Measurements from ENCODE around the gene RTP4. TPM values are rescaled to one million over a fixed set of nuclear protein-coding genes. Genes with fewer than 3 reads are reported as not detected.

The RTP4 gene
- total RNA-seq, 2 experiments from 2014 or later, result 12.9 to 14.8 TPM

GRCh38 chr3:187340578-187340977, 27.6 kb upstream of the RTP4 start:
- peaks cover 10% of the 10 kb centered on the region for H3K27me3 Mint-ChIP-seq (ENCODE audit: low read depth)
- no peak overlapping the region for H3K4me3 Mint-ChIP-seq
- no peaks in the 10 kb centered on the region for H3K36me3 Mint-ChIP-seq (ENCODE audit: low read depth)
- CTCF ChIA-PET, result no interaction called here
- H3K27ac Mint-ChIP-seq, result no peak overlapping the region
- ATAC-seq (no peak), DNase-seq (no peak)
- H3K9me3 Mint-ChIP-seq (ENCODE audit: insufficient read depth), result no peaks in the 10 kb centered on the region
- POLR2A ChIA-PET, result no interaction called here
- H3K4me1 Mint-ChIP-seq (ENCODE audit: low read depth), result no peaks in the 10 kb centered on the region

- Mint-ChIP-seq H3K9me3 (ENCODE audit: insufficient read depth) (no peaks in the 10 kb centered on the region), H3K4me3 (no peak overlapping the region), H3K36me3 (ENCODE audit: low read depth) (no peaks in the 10 kb centered on the region), H3K27me3 (ENCODE audit: low read depth) (peaks cover 10% of the 10 kb centered on the region), H3K27ac (no peak overlapping the region), H3K4me1 (ENCODE audit: low read depth) (no peaks in the 10 kb centered on the region)
- CTCF ChIA-PET, result interaction anchor here (1.1 kb wide), 1 partner anchor 23 kb away, joined by 3 read pairs; no protein-coding TSS in a partner anchor
- ATAC-seq (no peak), DNase-seq (no peak)
- POLR2A ChIA-PET, result no interaction called here
These were observed 25.9 kb upstream of the RTP4 start for GRCh38 chr3:187342255-187342654.

GRCh38 chr3:187343670-187344069, 24.5 kb upstream of the RTP4 start:
- H3K9me3 Mint-ChIP-seq (ENCODE audit: insufficient read depth), result no peaks in the 10 kb centered on the region
- no peak for DNase-seq
- no peak overlapping the region for H3K27ac Mint-ChIP-seq
- H3K4me1 Mint-ChIP-seq (ENCODE audit: low read depth), result no peaks in the 10 kb centered on the region
- no peak overlapping the region for H3K4me3 Mint-ChIP-seq
- H3K36me3 Mint-ChIP-seq (ENCODE audit: low read depth), result no peaks in the 10 kb centered on the region
- H3K27me3 Mint-ChIP-seq (ENCODE audit: low read depth), result peaks cover 13% of the 10 kb centered on the region
- ATAC-seq, result no peak
- POLR2A ChIA-PET, result no interaction called here
- CTCF ChIA-PET, result interaction anchor here (1.7 kb wide), 1 partner anchor 336 kb away, joined by 4 read pairs; no protein-coding TSS in a partner anchor

GRCh38 chr3:187352581-187353575, 15.3 kb upstream of the RTP4 start:
- Mint-ChIP-seq H3K4me1 (ENCODE audit: low read depth) (no peaks in the 10 kb centered on the region), H3K27ac (no peak overlapping the region), H3K36me3 (ENCODE audit: low read depth) (no peaks in the 10 kb centered on the region), H3K27me3 (ENCODE audit: low read depth) (peaks cover 17% of the 10 kb centered on the region), H3K9me3 (ENCODE audit: insufficient read depth) (no peaks in the 10 kb centered on the region), H3K4me3 (no peak overlapping the region)
- CTCF ChIA-PET, result no interaction called here
- no peak for DNase-seq
- ATAC-seq, result no peak
- POLR2A ChIA-PET, result no interaction called here

- ATAC-seq (no peak), DNase-seq (no peak)
- Mint-ChIP-seq H3K27me3 (ENCODE audit: low read depth) (no peaks in the 10 kb centered on the region), H3K27ac (no peak overlapping the region), H3K9me3 (ENCODE audit: insufficient read depth) (no peaks in the 10 kb centered on the region), H3K4me1 (ENCODE audit: low read depth) (peaks cover 11% of the 10 kb centered on the region), H3K4me3 (no peak overlapping the region), H3K36me3 (ENCODE audit: low read depth) (no peaks in the 10 kb centered on the region)
- CTCF ChIA-PET, result interaction anchor here (1.3 to 3.4 kb wide), 3 partner anchors 11 to 40 kb away, joined by 3 to 10 read pairs (median 4); partner anchors contain the start of gene RTP4
- POLR2A ChIA-PET, result interaction anchor here (0.8 kb wide), 1 partner anchor 10 kb away, joined by 3 read pairs; the partner anchor contains the start of gene RTP4
These were observed 10.1 kb upstream of the RTP4 start for GRCh38 chr3:187358068-187358467.

- ATAC-seq, result no peak
- Mint-ChIP-seq H3K4me1 (ENCODE audit: low read depth) (peaks cover 11% of the 10 kb centered on the region), H3K27ac (no peak overlapping the region), H3K27me3 (ENCODE audit: low read depth) (no peaks in the 10 kb centered on the region), H3K9me3 (ENCODE audit: insufficient read depth) (no peaks in the 10 kb centered on the region), H3K4me3 (no peak overlapping the region), H3K36me3 (ENCODE audit: low read depth) (no peaks in the 10 kb centered on the region)
- ChIA-PET CTCF (interaction anchor here (0.6 to 3.4 kb wide), 4 partner anchors 9 to 320 kb away, joined by 3 to 12 read pairs (median 7); partner anchors contain the start of gene RTP4), POLR2A (interaction anchor here (0.7 kb wide), 1 partner anchor 843 kb away, joined by 3 read pairs; no protein-coding TSS in a partner anchor)
- DNase-seq, result no peak
These were observed 8.2 kb upstream of the RTP4 start for GRCh38 chr3:187359798-187360486.

GRCh38 chr3:187360596-187360995, 7.6 kb upstream of the RTP4 start:
- POLR2A ChIA-PET, result interaction anchor here (0.7 kb wide), 1 partner anchor 844 kb away, joined by 3 read pairs; no protein-coding TSS in a partner anchor

GRCh38 chr3:187361835-187362234, 6.3 kb upstream of the RTP4 start:
- no peaks in the 10 kb centered on the region for H3K9me3 Mint-ChIP-seq (ENCODE audit: insufficient read depth)
- POLR2A ChIA-PET, result no interaction called here
- CTCF ChIA-PET, result interaction anchor here (1.0 to 3.3 kb wide), 2 partner anchors 42 to 322 kb away, joined by 3 to 12 read pairs; no protein-coding TSS in a partner anchor
- no peak overlapping the region for H3K27ac Mint-ChIP-seq
- ATAC-seq (no peak), DNase-seq (no peak)
- H3K4me1 Mint-ChIP-seq (ENCODE audit: low read depth), result peaks cover 12% of the 10 kb centered on the region
- H3K4me3 Mint-ChIP-seq, result no peak overlapping the region
- no peaks in the 10 kb centered on the region for H3K27me3 Mint-ChIP-seq (ENCODE audit: low read depth)
- H3K36me3 Mint-ChIP-seq (ENCODE audit: low read depth), result peaks cover under 1% of the 10 kb centered on the region

More at GRCh38 chr3:187360596-187360995, 7.6 kb upstream of the RTP4 start:
- CTCF ChIA-PET, result interaction anchor here (1.6 to 3.4 kb wide), 3 partner anchors 8 to 319 kb away, joined by 4 to 12 read pairs (median 10); partner anchors contain the start of gene RTP4
- no peak overlapping the region for H3K27ac Mint-ChIP-seq
- H3K36me3 Mint-ChIP-seq (ENCODE audit: low read depth), result no peaks in the 10 kb centered on the region
- H3K9me3 Mint-ChIP-seq (ENCODE audit: insufficient read depth), result no peaks in the 10 kb centered on the region
- peaks cover 11% of the 10 kb centered on the region for H3K4me1 Mint-ChIP-seq (ENCODE audit: low read depth)
- no peak overlapping the region for H3K4me3 Mint-ChIP-seq
- ATAC-seq (no peak), DNase-seq (no peak)
- H3K27me3 Mint-ChIP-seq (ENCODE audit: low read depth), result no peaks in the 10 kb centered on the region

- Mint-ChIP-seq H3K36me3 (ENCODE audit: low read depth) (peaks cover 42% of the 10 kb centered on the region), H3K27me3 (ENCODE audit: low read depth) (no peaks in the 10 kb centered on the region), H3K27ac (peak overlapping the region; percentile 93), H3K4me3 (peak overlapping the region; percentile 82), H3K9me3 (ENCODE audit: insufficient read depth) (no peaks in the 10 kb centered on the region), H3K4me1 (ENCODE audit: low read depth) (peaks cover 24% of the 10 kb centered on the region)
- DNase-seq, result no peak
- no peak for ATAC-seq
- CTCF ChIA-PET, result interaction anchor here (0.7 to 5.2 kb wide), 8 partner anchors 9 to 1587 kb away, joined by 3 to 45 read pairs (median 4); no protein-coding TSS in a partner anchor
- POLR2A ChIA-PET, result interaction anchor here (0.9 to 1.4 kb wide), 3 partner anchors 9 to 584 kb away, joined by 3 to 5 read pairs (median 3); partner anchors contain the start of gene EIF4A2
These were observed 553 bp upstream of the RTP4 start for GRCh38 chr3:187367561-187368103.

- peaks cover 54% of the 10 kb centered on the region for H3K36me3 Mint-ChIP-seq (ENCODE audit: low read depth)
- no peaks in the 10 kb centered on the region for H3K27me3 Mint-ChIP-seq (ENCODE audit: low read depth)
- peaks cover 23% of the 10 kb centered on the region for H3K4me1 Mint-ChIP-seq (ENCODE audit: low read depth)
- peak overlapping the region; percentile 93 for H3K27ac Mint-ChIP-seq
- CTCF ChIA-PET, result interaction anchor here (0.9 to 5.2 kb wide), 5 partner anchors 10 to 371 kb away, joined by 3 to 45 read pairs (median 5); no protein-coding TSS in a partner anchor
- ATAC-seq (peak; percentile 8), DNase-seq (no peak)
- peak overlapping the region; percentile 82 for H3K4me3 Mint-ChIP-seq
- POLR2A ChIA-PET, result interaction anchor here (0.7 to 1.4 kb wide), 4 partner anchors 8 to 586 kb away, joined by 3 to 5 read pairs (median 4); partner anchors contain the start of genes BCL6 and EIF4A2
- no peaks in the 10 kb centered on the region for H3K9me3 Mint-ChIP-seq (ENCODE audit: insufficient read depth)
These were observed 883 bp downstream of the RTP4 start for GRCh38 chr3:187369089-187369447.

GRCh38 chr3:187370051-187370450, 1.9 kb downstream of the RTP4 start:
- H3K36me3 Mint-ChIP-seq (ENCODE audit: low read depth), result peaks cover 64% of the 10 kb centered on the region
- H3K27ac Mint-ChIP-seq, result peak overlapping the region; percentile 27
- CTCF ChIA-PET, result interaction anchor here (0.9 to 5.2 kb wide), 2 partner anchors 51 to 140 kb away, joined by 4 to 45 read pairs; no protein-coding TSS in a partner anchor
- no peaks in the 10 kb centered on the region for H3K9me3 Mint-ChIP-seq (ENCODE audit: insufficient read depth)
- peaks cover 23% of the 10 kb centered on the region for H3K4me1 Mint-ChIP-seq (ENCODE audit: low read depth)
- peak overlapping the region; percentile 75 for H3K4me3 Mint-ChIP-seq
- ATAC-seq (no peak), DNase-seq (no peak)
- POLR2A ChIA-PET, result no interaction called here
- H3K27me3 Mint-ChIP-seq (ENCODE audit: low read depth), result no peaks in the 10 kb centered on the region
